ENCODE results near the gene GNAL.

GRCh38 chr18:11785444-11786055, 96.5 kb downstream of the GNAL start:
- TF ChIP-seq CTCF (IDR thresholded peaks at IDR 0.05), result no peak
- TF ChIP-seq POLR2A (IDR thresholded peaks at IDR 0.05), result no peak
